ENCODE data around the gene COL4A2.

DNA sequence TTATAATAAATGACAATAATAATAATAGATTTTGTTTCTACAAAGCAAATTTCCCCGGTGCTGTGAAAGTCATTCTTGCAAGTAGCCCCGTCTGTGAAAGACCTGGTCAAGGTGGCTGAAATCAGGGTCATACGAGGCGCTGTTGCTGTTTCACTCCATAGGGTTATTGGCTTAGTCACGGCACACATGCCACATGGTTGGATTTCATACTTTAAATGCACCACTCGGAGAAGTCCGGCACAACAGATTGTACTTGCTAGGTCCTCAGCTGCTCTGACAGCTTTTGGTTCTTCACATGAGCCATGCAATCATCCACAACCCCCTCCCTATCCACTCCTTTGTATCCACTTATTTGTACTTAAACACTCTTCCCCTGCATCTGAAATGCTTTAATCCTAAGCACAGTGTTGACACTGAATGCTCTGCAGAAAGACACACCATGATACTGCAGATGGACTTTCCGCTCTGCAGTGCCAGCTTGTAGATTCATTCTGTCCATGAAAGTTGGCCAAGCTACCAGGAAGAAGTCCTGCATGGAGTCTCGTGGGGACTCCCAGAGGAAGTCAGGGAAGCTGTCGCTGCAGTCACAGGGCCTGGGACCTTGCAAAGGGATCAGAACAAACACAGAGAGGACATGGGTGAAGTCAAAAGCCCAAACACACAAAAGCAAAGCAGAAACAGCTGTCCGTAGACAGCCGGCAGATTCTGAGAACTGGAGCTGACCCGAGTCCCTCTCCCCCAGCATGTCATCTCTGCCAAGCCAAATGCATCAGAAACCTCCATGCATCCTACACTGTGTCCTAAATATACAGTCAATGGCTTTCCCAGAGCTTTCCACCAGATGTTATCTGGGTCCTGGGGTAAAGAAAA lies 124.6 kb downstream of the COL4A2 start:
- TF ChIP-seq, protein P1, sequence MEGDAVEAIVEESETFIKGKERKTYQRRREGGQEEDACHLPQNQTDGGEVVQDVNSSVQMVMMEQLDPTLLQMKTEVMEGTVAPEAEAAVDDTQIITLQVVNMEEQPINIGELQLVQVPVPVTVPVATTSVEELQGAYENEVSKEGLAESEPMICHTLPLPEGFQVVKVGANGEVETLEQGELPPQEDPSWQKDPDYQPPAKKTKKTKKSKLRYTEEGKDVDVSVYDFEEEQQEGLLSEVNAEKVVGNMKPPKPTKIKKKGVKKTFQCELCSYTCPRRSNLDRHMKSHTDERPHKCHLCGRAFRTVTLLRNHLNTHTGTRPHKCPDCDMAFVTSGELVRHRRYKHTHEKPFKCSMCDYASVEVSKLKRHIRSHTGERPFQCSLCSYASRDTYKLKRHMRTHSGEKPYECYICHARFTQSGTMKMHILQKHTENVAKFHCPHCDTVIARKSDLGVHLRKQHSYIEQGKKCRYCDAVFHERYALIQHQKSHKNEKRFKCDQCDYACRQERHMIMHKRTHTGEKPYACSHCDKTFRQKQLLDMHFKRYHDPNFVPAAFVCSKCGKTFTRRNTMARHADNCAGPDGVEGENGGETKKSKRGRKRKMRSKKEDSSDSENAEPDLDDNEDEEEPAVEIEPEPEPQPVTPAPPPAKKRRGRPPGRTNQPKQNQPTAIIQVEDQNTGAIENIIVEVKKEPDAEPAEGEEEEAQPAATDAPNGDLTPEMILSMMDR (IDR thresholded peaks at IDR 0.05 in 4 of 5, conservative IDR thresholded peaks at IDR 0.05 in 1 of 5) = peak in 1 of 5 experiments; percentile 9
- TF ChIP-seq POLR2A (IDR thresholded peaks at IDR 0.05) = no peak
